CD4-positive, alpha-beta T cell treated with Interleukin-15 for 1 hour (primary cell): Measurements from ENCODE around the gene FBXO42.
"Not testable (repeated sequence)": the region's sequence is repeated elsewhere in the genome, so short reads cannot be mapped to it uniquely, and the experiment has no call there.

Source experiments
- DNase-seq: peaks from one replicate; pipeline ENCODE4 v3.0.0-alpha.2; 2020

The FBXO42 gene

GRCh38 chr1:16215882-16216753 is 136.2 kb downstream of the FBXO42 start:
- DNase-seq: peak; percentile 85

DNA sequence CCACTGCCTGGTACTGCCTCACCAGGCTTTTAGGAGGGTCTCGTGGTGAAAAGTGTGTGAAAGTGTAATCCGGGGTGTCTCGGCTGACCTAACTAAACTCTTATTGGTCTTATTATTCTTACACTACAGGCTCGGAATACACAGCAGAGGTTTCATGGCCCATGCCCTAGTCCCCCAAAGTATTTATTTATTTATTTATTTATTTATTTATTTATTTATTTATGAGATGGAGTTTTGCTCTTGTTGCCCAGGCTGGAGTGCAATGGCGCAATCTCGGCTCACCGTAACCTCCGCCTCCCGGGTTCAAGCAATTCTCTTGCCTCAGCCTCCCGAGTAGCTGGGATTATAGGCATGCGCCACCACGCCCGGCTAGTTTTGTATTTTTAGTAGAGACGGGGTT is 137.0 kb downstream of the FBXO42 start:
- DNase-seq: not testable (repeated sequence)

DNA sequence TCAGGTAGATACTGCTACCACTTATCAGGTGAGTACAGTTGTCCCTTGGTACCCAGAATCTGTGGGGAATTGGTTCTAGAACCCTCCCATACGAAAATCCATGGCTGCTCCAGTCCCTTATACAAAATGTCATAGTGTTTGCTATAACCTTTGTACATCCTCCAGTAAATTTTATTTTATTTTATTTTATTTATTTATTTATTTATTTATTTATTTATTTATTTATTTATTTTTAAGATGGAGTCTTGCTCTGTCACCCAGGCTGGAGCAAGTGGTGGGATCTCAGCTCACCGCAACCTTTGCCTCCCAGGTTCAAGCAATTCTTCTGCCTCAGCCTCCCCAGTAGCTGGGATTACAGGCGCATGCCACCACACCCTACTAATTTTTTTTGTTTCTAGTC is 138.7 kb downstream of the FBXO42 start:
- not testable (repeated sequence) for DNase-seq

DNA sequence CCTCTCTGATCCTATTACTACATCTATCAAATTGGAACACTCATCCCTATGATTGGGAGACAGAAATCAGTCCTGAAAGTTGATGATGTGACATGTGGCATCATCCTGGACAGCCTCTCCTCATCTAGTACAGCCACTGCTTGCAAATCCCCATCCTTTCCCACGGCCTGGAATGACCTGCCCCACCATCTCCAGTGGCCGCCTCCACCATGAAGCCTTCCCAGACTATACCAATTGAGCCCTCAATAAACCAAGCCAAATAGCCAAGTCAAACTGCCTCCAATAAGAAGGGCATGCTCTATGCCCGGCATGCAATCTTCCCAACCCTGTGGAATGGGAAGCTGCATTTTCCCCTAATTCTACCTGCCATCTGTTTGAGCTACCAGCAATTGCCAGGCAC is 139.3 kb downstream of the FBXO42 start:
- DNase-seq: no peak

DNA sequence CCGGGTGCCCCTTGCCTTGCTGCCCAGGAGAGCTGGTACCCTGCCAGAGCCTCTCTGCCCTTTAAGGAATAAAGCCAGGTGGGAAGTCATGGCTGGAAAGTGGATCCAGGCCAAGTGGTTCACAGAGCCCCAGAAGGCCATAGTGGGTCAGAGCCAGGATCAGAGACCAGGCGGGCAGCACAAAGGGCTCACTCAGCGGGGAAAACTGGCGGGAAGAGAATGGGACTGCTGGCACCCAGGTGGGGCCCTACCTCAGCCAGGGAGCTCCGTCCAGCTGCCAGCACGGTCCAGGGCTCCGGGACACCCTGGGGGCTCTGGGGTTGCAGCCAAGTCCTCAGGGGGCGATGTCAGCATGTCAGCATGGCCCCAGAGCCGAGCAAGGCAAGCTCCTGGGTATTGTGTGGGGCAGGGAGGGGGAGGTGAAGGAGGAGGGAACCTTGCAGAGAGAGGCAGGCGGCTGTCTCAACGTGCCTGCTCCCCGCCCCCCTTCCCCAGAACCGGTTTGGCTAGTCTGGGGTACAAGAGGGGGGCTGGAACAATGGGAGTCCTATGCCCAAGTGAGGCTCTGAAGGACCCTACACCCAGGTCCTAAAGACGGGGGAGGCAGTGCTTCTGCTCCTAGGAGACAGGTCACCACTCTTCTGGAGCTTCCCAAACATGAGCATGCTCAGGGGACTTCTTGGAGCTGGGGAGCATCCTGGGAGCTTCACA is 139.9 kb downstream of the FBXO42 start, which contains the start of gene ARHGEF19:
ARHGEF19 (minus strand) TSS at position 402 of the 711 bp plus-strand sequence. CDS start 3,598 bp downstream, outside the sequence.
- no peak for DNase-seq

GRCh38 chr1:16211824-16212223 is 140.5 kb downstream of the FBXO42 start:
- no peak for DNase-seq

- DNase-seq: no peak
Observed at GRCh38 chr1:16210581-16210980, 141.7 kb downstream of the FBXO42 start.

DNA sequence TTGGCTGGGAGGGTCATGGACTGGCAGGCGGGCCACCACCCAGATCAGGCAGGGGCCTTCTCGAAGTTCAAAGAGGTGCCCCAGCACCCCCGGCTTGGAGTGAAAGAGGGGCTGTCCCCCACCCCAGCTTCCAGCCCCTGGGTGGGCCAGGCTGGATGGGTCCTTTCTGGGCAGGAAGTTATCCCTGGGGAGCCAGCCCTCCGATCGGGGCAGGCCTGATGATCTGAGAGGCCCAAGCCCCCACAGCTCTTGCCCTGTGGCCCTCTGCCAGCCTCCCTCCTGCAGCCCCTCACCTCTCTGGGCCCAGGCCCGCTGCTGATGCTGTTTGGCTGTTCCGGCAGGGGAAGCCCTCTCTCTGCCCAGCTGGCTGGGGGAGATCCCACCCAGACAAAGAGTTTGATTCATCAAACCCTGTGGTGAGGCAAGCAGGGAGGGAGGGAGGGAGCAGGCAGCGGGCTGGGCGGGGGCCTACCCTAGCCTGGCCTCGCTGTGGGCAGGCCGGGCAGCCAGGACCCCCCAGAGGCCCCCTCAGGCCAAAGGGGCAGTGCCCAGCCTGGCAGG is 142.4 kb downstream of the FBXO42 start:
- no peak for DNase-seq

- DNase-seq: no peak
Observed at GRCh38 chr1:16209132-16209846, 143.0 kb downstream of the FBXO42 start.

DNA sequence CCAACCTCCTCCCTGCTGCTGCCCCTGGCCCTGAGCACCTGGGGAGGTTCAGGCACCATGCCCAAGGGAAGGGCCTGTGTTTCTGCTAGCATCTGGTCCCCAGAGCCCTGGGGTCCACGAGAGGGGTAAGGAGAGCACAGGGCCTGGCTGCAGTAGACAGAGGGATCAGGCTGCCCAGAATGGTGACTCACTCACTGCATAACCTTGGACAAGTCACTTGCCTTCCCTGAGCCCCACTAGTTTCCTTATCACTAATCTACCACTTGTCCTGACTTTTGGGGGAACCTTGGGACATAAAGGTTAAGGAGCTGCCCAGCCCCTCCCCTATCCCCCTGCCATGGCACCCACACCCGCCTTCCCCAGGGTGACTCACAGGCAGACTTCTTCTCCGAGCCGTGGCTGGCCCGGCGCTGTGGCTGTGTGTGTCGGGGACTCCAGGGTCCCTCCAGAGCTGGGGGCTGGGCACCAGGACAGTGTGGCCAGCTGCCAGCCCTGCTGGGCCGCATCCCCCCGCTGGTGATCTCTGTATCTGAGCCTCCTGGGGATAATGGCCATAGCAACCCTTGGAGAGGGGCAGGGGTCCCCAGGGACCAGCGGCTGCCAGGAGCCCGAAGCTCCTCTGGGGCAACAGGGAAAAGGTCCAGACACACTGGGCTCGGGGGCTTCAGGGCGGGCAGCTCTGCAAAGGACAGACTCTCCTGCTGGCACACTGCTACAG is 143.9 kb downstream of the FBXO42 start:
- no peak for DNase-seq

DNA sequence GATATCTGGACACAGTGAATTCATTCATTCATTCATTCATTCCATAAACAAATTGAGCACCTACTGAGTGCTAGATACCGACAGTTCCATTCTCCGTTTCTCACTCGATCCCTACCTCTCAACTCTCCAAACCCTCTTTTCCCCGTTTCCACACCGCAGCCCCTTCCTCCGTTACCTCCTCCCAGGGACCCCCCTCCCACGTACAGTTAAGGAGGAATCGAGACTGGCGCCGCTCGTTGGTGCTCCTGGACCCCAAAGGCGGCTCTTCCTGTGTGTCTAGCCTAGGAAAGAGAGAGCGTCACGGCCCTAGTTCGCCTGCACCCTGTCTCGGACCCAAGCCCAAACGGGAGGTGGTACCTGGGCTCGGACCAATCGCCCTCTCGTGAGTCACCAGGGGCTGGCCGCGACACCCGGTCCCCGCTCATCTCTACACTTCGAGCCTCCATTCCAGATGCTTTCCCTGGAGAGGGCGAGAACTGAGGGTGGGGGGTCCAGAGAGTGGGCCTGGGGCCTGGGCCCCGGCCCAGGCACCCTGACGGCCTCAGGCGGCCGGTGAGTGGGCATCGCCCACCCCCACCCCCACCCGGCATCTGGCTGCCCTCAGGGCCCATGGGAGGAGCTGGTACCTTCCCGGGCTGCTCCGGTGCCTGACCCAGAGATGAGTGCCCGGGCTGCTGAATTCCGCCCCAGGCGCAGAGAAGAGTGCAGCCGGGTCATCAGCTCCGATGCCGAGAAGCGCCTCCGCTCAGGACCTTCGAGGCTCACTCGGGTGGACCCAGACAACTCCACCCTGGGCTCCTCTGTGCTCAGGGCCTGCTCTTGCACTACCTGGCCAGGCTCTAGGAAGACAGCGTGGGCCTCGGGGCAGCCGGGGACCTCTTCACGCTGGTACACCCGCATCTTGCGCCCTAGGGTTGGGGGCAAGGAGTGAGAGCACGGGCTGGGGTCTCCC is 144.7 kb downstream of the FBXO42 start:
- DNase-seq: no peak

DNA sequence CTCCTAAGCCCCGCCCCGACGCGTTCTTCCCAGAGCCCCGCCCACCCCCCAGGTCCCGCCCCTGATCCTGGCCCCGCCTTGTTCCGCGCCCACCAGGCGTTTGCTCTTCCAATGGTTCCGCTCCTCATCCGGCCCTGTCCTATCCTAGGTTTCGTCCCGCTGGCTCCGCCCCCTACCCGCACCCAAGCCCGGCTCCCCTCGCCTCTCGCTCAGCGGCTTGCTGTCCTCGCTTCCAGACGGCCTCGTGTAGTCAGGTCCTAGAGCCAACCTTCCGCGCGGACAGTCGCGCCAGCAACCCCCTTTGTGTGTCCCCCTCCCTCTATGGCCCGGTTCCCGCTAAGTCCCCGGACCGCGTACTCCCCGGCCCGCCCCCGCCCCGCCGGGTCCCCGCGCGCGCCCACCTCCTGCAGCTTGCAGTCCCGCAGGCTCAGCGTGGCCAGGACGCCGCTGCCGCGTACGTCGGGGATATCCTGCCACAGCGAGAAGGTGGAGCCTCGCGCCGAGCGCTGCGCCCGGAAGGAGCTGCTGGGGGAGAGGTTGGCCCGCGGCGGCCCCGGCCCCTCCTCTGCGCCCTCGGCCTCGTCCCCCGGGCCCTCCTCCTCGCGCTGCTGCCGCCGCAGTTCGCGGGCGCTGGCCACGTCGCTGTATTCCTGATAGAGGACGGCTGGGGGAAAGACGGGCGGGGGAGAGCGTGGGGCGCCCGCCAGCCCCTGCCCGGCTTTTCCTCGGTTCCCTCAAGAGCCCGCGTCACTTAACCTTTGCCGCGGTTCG is 145.5 kb downstream of the FBXO42 start:
- DNase-seq: peak; percentile 96

DNA sequence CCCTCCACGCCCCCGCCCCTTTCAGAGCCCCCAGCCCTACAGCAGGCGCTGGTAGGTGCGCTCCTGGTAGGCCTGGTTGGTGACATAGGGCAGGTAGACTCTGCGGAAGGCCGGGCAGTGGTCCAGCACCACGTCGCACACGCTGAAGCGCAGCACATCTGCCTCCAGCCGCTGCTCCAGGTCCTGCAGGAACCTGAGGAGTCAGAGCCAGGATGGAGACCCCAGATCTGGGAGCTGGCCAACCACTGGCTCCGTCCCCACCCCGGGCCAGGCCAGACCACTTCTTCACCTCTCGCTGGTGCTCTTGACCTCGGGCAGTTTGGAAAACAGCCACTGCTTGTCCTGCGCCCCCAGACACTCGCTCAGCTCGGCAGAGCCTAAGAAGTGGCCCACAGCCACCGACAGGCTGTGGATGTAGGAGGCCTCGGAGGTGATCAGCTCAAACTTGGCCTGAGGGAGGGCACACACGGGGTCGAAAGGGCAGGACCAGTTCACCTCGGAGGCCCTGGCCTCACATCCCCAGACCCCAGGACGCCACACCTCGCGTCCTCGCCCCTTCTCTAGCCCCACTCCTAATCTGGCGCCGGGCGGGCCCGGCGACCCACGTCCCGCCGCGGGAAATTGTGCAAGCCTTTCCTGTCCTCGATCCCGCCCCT is 146.3 kb downstream of the FBXO42 start:
- no peak for DNase-seq

- DNase-seq: no peak
Observed at GRCh38 chr1:16205334-16205671, 147.0 kb downstream of the FBXO42 start.

- DNase-seq: peak; percentile 30
Observed at GRCh38 chr1:16204634-16205333, 147.5 kb downstream of the FBXO42 start.

GRCh38 chr1:16204216-16204615 is 148.1 kb downstream of the FBXO42 start:
- DNase-seq: no peak

- DNase-seq: no peak
Observed at GRCh38 chr1:16203550-16203949, 148.7 kb downstream of the FBXO42 start.

DNA sequence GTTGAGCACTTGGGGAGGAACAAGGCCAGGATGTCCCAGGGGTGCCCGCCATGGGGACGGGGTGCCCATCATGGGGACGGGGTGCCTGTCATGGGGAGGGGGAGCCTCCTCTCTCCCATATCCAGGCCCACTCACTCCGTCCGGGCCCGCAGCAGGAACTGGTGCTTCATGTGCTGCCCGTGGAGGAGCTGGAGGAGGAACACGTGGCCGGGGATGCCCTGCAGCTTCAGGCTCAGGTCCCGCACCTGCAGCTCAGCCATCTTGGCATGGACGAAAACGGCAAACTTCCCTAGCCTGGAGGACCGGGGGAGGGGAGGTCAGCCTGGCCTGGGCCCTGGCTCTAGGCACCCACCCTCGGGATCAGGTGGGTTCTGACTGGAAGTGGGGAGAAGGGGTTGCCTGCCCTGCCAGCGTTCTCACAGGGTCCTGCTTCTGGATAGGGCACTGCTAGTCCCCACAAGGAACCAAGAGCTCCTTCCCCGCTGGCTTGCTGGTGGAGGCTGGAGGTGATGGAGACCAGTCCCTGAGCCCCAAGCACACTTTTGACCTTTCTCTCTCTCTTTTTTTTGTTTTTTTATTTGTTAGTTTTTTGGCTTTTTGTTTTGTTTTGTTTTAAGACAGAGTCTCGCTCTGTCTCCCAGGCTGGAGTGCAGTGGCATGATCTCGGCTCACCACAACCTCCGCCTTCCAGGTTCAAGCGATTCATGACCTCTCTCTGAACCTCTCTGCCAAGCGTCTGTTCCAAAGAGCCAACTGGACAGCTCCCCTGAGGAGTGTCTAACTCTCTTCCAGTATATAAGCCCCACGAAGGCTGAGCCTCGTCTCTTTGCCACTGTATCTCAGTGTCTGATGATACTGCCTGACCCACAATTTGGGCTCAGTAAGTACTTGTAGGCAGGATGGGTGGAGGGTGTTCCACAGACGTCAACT is 149.7 kb downstream of the FBXO42 start:
- no peak for DNase-seq
